GM21381 (cell line): ENCODE results near the gene IFFO2.
"Not testable (repeated sequence)": the region's sequence is repeated elsewhere in the genome, so short reads cannot be mapped to it uniquely, and the experiment has no call there.

Experiments used
- ATAC-seq: cut with Tn5 transposase; IDR thresholded peaks from one replicate; pipeline ENCODE4 v1.9.1; 2021; ENCODE audit warnings: mild to moderate bottlenecking, moderate library complexity; ENCODE audit not compliant: unreplicated experiment

IFFO2 gene

DNA sequence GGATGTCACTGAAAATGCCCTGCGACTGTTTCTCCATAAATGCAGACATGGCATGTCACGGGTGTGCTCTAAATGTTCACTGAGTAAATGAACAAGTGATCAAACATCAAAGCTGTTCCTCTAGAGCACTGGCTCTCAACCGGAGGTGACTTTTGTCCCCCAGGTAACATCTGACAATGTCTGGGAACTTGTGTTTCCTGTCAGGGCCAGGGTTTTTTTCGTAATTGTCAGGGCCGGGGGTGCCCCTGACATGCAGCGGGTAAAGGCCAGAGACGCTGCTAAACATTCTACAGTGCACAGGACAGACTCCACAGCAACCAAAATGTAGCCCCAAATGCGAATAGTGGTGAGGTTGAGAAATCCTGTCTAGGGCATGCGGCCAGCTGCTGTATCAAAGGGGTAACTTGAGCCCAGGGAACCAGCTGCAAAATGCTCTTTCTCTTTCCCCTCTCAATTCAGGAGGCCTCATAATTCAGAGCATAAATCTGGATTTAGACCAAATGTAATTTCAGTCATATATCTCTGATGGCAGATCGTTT is 56.1 kb downstream of the IFFO2 start:
- no peak for ATAC-seq

- ATAC-seq, result no peak
Measured at GRCh38 chr1:18899363-18900049, 57.0 kb downstream of the IFFO2 start.

- no peak for ATAC-seq
Measured at GRCh38 chr1:18898567-18898966, 57.9 kb downstream of the IFFO2 start.

GRCh38 chr1:18895317-18895716 is 61.2 kb downstream of the IFFO2 start:
- no peak for ATAC-seq

DNA sequence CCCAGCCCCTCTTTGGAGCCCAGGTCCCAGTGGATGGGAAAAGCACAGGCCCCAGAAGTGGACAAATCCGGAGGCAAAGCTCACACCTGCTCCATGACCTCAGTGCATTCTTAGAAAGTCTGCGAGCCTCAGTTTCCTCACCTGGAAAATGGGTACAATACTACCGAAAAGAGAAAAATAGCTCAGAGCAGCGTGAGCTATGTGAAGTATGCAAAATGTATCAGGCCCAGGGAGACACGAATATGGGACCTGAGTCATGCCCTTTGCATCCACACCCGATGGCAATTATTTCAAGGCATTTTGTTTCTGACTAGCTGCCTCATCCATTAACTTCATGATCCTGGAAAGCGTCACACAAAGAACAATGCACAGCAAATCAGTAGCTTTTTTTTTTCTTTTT is 63.4 kb downstream of the IFFO2 start:
- no peak for ATAC-seq

DNA sequence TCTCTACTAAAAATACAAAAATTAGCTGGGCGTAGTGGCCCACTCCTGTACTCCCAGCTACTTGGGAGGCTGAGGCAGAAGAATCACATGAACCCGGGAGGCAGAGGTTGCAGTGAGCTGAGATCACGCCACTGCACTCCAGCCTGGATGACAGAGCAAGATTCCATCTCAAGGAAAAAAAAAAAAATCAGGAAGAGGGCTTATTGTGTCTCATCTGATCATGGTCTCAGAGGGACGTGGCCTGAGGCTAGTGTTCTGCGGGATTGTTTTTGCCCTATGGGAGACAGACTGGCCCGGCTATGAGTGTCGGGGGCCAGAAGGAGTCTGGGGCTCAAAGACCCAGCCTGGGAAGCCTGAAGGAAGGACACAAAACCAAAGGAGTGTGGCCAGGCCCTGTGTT is 64.6 kb downstream of the IFFO2 start:
- ATAC-seq, result not testable (repeated sequence)

GRCh38 chr1:18891426-18891780 is 65.1 kb downstream of the IFFO2 start:
- no peak for ATAC-seq

- ATAC-seq, result no peak
Measured at GRCh38 chr1:18890706-18891425, 65.6 kb downstream of the IFFO2 start.

DNA sequence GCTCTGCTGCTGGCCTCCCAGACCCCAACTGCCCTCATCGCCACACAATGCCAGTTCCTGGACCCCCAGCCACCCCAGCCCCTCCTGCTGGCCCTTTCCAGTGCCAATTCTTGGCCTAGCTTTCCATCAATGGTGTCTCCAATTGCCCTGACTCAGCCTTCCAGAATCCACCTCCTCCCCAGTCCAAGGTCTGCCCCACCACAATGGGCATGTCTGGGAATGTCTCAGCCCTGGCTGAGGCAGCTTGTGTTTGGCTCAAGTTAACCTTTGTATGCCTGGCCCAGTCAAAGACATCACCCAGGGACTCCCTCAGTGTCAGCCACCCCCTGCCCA is 70.5 kb downstream of the IFFO2 start:
- no peak for ATAC-seq

DNA sequence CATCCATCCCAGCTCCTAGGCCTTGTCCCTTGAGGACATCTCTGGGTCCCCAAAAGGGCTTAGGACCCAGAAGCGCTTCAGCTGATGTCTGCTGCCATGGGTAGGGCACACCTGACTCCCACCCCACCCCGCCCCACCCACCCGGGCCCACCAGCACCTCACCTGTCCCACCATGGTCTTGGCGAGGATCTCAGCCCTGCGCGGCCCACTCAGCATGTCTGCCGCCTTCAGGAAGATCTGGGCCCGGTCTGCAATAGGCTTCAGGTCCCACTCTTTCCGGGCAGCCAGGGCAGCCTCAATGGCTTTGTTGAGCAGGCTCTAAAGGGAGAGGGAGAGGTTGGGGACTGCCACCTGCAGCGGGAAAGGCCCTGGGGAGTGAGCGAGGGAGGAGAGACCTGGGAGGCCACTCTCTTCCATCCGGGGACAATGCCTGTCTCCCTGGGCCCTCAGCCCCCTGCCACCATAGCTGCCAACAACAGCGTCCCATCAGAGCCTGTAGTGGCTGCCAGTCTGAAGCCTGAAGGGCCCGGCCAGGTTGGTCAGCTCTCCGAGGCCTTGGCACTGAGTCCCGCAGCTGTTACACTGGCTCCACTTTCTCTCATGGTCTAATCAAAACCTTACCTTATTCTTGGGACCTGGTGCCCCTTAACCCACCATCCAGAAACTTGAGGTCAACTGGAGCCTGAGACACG is 71.0 kb downstream of the IFFO2 start:
- ATAC-seq, result no peak

- no peak for ATAC-seq
Measured at GRCh38 chr1:18884727-18885126, 71.7 kb downstream of the IFFO2 start.

DNA sequence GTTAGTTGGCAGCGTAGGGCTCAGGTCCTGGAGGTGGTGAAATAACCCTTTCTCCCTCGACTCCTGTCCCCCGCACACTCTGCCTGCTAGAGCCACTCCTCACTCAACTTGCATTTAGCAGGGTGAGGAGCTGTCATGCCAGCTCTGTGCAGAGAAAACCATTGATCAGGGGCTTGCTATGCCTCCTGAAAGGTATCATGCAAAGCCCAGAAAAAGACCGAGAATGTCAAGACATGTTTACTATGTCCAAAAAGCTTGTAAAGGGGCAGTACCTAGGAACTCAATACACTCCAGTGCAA is 72.1 kb downstream of the IFFO2 start:
- no peak for ATAC-seq

DNA sequence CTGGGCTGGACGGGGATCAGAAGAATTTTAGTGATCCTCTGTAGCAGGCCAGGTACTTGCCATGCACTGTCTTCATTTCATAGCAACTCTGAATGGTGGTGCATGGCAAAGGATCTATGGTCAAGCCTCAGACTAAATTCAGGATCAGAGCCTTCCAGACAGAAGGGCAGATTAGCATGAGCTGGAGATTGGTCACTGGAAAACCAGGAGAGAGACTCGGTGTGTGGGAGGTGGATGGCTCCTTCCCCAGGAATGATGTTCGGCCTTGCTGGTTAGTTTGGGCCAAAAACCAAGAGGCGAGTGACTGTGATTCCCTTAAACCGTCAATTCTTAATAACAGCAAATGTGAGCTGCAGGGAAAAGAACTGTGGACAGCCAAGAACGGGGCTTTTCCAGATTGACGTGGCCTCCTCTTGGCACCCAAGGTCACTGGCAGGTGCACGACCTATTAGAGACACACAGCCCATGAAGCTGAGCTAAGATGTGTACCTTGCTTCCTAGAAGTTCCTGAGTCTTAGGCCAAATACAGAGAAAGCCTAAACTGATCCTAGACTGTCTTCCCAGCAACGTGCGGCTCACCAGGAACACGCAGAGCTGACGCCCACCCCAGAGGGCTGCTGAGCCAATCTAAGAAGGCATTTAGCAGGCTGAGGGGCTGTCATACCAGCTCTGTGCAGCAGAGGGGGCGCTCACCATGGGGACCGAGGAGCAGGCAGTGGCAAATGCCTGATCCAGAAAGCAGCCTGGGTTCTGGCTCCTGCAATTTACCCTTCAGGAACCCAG is 72.6 kb downstream of the IFFO2 start:
- no peak for ATAC-seq

DNA sequence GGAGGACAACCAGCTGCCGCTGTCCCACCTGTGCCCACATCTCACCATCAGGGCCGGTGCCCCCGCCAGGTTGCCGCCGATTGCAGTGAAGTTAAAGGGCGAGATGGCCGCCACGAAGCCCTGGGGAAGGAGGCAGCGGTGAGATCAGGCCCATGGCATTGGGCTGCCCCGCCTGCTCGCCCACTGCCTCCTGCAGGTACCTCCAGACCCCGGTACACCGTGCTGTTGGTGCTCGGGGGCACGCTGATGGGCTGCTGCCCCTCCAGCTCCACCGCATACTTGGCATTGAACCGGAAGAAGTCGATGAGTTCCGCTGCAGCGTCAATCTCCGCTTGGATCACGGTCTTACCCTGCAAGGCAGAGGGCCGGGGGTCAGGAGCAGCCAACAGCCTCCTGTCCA is 73.4 kb downstream of the IFFO2 start:
- no peak for ATAC-seq

GRCh38 chr1:18882486-18882885 is 74.0 kb downstream of the IFFO2 start:
- ATAC-seq, result no peak

DNA sequence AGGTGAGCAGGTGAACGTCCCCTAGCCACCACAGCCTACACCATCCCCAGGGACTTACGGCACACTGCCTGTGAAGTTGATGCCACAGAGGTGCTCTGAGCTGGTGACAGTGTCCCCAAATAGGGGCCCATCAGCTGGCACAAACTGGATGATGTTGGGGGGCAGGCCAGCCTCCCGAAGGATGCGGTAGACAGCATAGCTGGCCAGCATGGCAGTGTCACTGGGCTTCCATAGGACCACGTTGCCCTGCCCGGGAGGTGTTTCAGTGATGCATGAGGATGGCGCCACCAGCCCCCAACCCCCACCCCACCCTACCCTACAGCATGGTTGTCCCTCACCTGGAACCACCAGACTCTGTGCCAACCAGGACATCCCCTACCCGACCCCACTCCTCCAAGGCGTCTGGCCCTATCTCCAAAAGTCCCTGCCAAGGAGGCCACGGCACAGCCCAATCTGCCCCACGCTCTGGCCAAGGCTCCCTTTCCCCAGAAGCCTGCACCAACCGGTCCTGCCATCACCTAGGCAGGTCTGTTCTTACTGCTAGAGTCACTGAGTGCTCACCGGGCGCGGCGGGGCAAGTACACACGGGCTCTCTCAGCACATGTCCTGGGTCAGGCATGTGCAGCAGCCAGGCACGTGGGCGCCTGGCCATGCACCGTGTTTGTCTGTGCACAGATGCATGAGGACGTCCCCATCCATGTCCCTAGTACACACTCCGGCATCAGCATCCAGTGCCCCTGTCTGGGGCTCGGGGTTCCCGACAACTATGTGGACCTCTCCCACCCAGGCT is 74.6 kb downstream of the IFFO2 start:
- ATAC-seq, result no peak

GRCh38 chr1:18881164-18881563 is 75.3 kb downstream of the IFFO2 start:
- ATAC-seq, result no peak

GRCh38 chr1:18880585-18880984 is 75.9 kb downstream of the IFFO2 start:
- ATAC-seq, result no peak

GRCh38 chr1:18879791-18880309 is 76.6 kb downstream of the IFFO2 start:
- no peak for ATAC-seq

- no peak for ATAC-seq
Measured at GRCh38 chr1:18879215-18879790, 77.2 kb downstream of the IFFO2 start.
